Measurements from ENCODE around the gene ERBB4.

The ERBB4 gene

DNA sequence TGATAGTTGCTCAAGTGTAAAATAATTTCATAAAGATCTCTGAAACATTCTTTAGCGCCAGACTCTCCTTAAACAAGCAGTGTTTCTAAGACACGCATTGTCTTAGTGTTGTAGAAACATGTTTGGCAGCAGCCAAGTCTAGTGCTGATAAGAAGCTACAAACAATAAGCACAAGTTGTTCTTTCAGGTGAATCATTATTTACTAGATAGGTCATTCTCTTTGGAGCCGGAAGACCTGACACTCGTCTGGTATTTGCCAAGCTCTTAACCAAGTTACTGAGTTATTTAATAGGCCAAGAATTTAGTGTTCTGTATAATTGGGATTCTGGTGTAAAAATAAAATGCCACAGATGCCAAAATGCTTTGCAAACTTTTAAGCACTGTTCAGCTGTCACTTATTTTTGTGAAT lies 1130.1 kb downstream of the ERBB4 start:
- peak; percentile 90 for DNase-seq (ENCODE audit: low read depth)

DNA sequence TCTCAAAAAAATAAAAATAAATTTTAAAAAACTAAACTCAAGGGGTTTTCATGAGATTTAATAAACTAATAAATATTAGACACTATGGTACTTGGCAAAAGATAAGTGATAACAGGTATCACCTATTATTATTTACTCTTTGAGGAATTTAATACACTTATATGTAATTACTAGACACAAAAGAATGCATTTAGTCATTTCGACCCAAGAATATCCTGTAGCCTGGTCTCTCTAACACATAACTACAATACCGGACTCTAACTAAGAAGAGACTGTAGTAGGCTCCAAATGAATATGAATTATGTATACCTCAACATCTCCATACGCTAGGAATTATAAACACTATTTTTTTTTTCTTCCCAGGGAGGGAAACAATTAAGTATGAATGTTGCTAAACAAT lies 1131.5 kb downstream of the ERBB4 start:
- DNase-seq (ENCODE audit: low read depth) = no peak

DNA sequence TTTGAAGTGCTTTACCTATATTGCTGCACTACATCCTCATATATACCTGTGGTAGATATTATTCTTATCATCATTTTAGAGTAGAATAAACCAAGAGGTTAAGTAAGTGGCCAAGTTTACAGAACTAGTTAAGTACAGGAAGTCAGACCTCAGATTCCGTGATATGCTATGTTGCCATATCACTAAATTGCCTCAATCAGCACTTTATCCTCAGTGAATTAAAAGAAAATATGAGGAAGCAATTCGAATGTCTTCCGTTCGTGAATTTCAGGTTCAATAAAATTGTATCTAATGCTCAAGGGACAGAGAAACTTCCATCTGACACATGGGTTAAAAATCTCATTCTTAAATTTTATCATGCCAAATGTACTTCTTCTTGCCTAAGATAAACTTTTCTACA lies 1133.6 kb downstream of the ERBB4 start:
- DNase-seq (ENCODE audit: low read depth) = no peak

DNA sequence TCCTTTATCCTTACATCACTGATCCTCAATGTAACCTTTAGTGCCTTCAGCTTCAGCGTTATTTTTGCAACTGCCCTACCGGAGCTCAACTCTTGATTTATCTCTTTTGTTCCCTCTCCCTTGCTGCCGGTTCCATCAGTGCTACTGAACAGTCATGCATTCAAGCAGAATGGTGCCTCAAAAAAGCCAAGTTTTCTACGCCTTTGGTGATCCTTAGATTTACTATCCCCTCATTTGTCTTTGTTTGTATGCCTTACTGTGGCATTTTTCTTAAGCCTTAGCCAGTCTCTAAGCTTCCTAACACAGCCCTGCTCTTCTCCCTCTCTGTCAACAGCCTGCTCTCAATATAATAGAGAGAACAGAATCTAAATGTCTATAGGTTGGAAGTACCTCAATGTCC lies 1134.5 kb downstream of the ERBB4 start:
- no peak for DNase-seq (ENCODE audit: low read depth)

DNA sequence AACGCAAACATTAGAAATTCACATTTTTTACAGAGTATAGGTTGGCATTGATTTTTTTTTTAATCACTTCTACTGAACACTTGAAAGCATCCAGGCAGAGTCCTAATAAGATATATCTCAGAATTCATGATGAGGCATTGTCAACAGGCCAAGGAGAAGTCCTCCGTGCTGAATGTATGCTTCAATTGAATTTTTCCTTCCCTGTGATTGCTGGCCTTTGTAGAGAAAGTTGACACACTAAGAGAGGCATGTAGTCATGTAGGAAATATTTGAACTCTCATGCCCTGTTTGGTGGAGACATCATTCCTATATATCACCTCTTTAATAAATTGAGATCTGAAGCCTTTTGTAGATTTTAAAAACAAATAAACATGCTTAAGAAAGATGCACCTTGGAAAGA lies 1137.3 kb downstream of the ERBB4 start:
- peak; percentile 12 for DNase-seq (ENCODE audit: low read depth)

DNA sequence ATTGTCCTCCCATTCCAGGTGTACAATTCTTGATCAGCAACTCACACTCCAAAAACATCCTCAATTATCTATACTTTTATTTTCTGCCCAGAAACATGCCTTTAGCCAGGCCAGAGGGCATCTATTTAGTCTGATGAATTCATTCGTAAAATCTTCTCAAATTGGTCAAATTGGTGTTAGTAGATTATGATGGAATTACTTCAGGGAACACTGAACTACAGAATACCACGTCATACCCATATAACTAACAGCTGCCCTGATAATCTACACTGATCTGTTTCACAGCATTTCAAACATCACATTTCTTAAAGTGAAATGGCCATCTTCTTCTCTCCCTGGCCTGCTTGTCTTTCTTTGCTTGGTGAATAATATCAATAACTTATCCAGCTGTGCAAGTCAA lies 1140.8 kb downstream of the ERBB4 start:
- DNase-seq (ENCODE audit: low read depth) = no peak

DNA sequence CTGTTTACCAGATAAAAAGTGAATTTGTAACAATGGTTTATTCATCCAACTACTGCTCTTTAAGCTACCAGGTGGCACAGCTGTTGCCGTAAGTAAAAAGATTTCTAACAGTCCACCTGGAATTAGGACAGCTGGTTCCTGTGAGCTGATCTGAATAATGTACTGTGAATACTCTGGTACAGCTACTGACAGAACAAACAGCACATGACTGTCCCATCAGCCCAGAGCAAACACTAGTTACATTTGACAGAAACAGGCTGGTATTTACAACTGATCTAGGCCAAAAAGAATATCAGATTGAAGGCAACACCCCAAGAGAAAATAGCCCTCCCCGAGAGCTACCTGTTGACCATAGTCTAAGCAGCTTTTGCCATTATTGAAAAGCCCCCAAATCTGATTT lies 1141.8 kb downstream of the ERBB4 start:
- DNase-seq (ENCODE audit: low read depth) = no peak

DNA sequence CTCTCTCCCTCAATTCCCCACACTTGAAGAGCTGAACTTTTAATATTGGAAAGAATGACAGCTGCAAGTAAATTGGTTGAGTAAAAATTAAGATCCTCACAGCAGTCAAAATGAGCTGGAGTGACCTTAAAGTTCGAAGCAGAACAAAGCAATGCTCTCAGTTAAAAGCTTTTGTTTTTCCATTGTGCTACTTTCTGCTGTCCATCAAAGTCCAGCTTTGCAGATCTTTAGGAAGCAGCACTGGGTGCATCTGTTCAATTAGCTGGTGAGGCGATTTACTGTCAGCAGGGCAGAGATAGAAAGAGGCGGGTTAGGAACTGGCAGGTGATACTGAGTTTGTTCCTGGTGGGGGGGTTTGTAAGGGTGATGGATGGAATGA lies 1147.4 kb downstream of the ERBB4 start:
- no peak for DNase-seq (ENCODE audit: low read depth)

DNA sequence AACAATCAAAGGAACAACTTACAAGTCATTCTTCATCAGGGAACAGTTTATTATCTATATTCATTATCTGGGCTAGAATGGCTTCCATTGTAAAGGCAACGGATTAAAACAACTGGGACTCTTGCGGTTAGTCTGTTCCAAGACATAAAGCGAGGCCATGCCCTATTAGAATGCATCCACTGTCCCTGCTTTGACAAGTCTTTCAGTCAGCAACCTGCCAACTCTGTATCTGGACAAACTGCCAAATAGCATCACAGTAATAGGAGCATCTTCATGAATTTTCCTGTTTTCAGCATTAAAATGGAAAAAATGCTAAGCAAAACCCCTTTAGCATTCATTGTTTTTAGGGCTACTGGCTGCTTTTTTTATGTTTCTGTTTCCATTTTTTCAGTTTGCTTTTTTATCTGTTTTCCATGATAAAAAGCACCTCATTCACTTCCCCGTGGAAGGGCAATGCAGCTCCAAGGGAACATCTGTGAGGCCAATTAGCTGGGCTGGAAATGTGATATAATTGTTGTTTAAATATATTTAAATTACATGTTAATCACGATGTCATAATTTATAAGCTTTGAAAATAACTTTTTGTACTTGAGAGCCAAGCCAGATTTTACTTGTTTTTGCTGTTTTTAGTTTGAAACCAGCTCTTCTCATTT lies 1147.9 kb downstream of the ERBB4 start:
- DNase-seq (ENCODE audit: low read depth) = no peak

DNA sequence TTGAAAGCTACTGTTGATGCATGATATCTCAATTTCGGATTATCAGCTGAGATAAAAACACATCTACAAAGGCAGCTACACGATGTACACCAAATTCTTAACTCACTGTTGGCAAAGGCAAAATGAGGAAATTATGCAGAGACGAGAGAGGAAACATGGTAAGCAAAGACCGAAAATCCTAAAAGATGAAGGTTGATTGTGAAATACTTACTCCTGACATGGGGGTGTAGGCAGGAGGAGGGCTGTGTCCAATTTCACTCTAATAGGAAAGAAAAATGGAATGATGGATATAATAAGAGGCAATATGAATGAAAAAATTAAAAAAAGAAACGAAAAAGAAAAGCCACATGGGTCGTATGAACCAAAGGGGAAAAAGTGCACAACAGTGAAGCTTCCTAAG lies 1150.9 kb downstream of the ERBB4 start:
- no peak for DNase-seq (ENCODE audit: low read depth)

DNA sequence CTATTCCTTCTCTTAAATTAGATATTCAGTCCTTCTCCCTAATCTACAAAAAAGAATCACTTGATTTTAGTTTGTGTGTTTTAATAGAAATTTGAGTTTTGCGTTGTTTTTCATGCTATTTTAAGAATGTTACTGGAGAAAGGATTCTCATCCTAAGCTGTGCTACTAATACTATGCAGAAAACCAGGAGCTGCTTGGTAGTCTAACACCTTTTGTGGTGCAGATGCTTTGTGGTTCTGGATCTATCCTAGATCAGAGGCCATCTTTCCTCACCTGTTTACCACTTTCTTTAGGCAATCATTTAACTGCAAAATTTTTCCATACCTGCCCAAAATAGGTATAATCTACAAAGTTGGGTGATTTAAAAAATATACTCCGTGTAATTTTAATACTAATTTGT lies 1158.6 kb downstream of the ERBB4 start:
- no peak for DNase-seq (ENCODE audit: low read depth)

DNA sequence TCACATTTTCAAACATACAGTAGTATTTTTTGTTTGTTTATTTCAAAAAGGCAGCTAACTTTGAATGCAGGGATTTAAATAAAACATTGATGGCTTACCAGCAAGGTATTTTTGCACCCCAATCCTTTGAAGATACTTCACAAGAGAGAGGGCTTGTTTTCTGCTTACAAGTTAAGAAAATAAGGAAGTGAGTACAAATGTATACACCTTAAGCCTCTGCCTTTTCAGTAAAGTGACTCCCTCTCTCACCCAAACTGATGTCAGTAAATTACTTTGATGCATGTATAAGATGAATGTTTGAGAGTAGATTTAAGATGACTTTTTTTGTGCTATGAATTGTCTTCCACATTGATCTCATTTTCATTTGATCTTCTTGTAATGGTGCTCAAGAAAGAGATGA lies 1162.2 kb downstream of the ERBB4 start:
- no peak for DNase-seq (ENCODE audit: low read depth)

DNA sequence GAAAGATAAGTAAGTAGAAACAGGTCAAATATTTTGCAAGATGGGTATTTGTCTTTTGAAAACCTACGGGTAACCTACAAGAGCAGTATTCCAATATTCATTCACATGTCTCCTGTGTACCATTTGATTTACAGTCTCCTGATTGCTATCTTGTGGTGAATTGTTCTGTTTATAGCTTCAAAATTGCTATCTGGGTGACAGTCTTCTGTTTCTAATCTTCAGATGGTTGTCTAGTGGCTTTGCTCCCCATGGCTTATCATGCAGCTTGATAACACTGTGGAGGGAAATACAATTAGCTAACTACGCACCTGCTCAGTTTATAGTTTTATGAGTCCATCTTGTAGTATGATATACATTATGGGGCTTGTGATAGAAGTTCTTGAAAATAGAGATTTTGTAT lies 1165.4 kb downstream of the ERBB4 start:
- no peak for DNase-seq (ENCODE audit: low read depth)

DNA sequence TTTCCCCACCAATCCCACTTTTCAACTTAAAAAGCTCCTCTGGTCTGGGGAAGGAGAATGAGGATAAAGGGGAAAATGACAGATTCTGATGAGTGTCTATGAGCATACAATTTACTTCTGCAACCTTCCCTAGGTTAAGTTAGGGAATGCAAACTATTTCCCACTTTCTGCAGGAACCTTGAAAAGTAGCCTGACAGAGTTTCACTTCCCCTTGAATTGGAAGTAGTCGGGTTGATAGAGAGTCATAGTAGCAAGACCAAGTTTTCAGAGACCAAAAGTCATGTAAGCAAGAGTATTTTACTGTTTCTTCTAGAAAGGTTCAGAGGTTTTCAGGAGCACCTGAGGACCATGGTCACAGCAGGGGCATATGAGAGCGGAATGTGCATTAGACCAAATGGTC lies 1167.1 kb downstream of the ERBB4 start:
- no peak for DNase-seq (ENCODE audit: low read depth)

DNA sequence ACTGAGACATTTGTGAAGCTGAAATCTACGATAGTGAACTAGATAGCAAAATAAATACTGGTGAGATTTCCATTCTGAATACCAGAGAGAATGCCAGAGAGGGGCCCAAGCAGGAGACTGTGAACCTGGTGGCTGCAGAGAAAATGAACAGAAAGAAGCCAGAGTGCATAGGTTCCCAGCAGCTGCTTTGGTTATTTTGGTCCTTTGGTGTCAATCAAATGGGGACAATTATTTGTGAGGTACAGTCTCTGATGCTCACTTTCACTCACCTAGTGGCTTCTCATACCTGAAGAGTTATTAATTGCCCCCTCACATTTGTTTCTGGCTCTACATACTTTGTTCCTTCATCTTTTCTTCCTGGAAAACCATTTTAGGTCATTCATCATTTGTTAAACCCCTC lies 1170.1 kb downstream of the ERBB4 start:
- no peak for DNase-seq (ENCODE audit: low read depth)

DNA sequence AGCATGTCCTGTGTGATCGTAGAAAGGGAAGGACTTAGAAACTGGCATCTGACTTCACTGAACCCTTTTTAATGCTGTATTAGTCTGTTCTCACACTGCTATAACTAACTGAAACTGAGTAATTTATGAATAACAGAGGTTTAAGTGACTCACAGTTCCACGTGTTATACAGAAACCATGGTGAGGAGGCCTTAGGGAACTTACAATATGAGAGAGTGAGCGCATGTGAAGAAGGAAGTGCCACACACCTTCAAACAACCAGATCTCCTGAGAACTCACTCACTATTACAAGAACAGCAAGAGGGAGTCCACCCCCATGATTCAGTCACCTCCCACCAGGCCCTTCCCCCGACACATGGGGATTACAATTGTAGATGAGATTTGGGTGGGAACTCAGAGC lies 1170.9 kb downstream of the ERBB4 start:
- peak; percentile 63 for DNase-seq (ENCODE audit: low read depth)

DNA sequence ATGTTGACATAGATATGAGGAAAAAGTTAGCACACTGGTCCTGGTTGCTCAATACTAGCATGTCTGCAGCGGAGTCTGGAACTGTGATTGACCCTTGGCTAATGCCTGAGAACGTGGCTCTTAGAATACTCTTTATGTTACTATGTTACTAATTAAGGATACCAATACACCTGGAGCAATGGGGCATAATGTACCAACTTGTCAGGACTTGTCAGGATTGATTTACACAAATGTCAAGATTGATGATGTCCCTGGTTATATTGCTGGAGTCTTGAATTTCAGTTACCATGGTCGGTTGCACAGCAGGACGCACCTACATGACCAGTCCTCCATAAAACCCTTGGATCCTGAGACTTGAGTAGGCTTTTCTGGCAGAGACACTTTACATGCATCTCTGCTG lies 1171.3 kb downstream of the ERBB4 start:
- DNase-seq (ENCODE audit: low read depth) = peak; percentile 7

DNA sequence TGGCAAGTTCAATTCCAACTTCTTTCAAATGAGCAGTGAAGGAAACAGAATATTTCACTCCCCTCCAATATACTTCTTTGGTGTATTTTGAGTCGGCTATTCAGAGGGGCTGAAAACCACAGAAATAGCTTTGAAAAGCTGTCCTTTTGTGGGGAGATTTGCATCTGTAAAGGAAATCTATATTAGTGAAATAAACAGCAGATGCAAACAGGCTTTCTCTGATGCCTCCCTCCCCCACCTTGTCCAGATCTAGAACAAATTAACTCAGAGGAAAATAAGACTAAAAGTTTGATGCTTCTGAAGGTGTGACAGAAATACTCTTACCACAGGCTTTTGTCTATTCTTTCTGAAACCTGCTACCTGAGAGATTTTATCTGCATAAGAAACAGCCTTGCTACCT lies 1173.7 kb downstream of the ERBB4 start:
- no peak for DNase-seq (ENCODE audit: low read depth)

DNA sequence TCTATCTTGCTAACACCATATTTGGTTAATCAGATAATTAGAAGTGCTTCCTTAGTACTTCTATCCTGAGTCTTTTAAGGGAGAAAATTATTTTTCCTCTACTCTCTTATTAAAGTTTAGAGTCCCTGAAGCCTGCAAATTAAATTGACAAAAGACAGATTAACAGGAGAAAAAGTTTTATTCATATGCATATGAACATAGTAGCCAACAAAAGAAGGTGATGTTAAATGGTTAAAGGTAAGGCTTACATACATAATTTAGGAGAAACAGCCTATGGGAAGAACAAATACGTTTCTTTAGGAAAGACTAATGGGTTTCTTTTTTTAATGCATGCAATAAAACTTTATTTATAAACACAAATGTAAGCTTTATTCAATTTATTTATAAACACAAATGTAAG lies 1177.2 kb downstream of the ERBB4 start:
- DNase-seq (ENCODE audit: low read depth) = no peak

DNA sequence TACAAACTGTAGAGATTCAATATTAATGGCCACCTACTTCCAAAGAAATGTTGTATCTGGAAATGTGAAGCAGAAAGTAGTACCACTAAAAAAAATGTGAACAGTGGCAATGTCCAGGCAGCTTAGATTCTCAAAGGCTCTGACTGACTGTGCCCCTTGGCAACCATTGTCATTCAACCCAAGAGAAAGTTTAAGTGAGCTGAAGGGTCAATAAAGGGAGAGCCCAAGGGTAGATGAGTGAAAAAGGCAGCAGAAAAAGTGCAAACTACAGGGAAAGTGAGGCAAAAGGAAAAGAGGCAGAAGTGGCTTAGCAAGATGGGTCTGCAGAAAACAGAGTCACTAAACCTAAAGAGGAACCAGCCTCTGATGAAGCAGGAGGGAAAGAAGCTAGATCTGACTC lies 1179.3 kb downstream of the ERBB4 start:
- DNase-seq (ENCODE audit: low read depth) = no peak

DNA sequence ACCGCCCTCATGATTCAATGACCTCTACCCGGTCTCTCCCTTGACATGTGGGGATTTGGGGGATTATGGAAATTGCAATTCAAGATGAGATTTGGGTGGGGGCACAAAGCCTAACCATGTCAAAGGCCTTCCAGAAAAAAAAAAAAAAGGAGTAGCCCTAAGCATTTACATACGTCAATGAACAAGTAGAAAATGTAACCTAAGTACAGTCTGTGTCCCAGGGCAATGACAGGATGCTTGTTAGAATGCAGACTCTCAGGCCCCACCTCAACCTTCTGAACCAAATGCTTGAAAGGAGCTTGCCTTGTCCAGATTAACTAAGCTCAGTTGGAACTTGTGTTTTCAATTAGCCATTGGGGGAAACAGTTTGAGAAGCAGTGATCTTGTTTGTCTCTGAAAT lies 1180.1 kb downstream of the ERBB4 start:
- DNase-seq (ENCODE audit: low read depth) = no peak

DNA sequence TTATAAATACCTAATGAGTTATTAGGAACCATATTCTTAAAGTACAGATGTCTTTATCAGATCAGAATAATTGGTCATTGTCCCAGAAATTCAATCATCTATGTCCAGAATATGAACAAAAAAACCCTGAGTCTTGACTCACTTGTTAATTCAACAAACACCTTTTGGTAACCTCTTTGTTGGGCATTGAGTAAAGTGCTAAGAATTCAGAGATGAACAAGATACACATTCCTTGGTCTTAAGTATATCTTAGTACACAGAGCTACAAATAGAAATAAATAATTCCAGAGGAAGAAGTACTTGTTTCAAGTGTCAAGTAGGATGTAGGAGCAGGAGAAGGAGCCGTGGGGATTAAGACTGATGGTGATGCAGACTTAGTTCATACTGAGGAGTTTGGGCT lies 1184.1 kb downstream of the ERBB4 start:
- DNase-seq (ENCODE audit: low read depth) = no peak

DNA sequence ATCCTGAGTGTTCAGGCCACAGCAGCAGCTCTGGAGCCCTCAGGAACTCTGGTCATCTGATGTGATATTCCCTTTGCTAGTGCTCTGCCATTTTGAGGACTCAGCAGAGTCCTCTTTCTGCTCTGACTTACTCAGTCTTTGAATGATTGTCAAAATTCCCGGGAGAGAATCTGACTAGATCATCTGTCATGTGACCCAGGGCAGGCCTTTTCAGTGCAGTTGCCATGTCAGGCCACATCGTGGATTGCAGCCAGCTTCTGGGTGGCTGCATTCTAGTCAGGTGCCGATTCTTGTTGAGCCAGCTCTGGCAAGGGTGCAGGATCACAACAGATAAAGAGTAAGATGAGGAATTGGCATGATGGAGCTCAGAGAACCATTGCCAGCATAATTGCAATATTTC lies 1186.6 kb downstream of the ERBB4 start:
- no peak for DNase-seq (ENCODE audit: low read depth)

DNA sequence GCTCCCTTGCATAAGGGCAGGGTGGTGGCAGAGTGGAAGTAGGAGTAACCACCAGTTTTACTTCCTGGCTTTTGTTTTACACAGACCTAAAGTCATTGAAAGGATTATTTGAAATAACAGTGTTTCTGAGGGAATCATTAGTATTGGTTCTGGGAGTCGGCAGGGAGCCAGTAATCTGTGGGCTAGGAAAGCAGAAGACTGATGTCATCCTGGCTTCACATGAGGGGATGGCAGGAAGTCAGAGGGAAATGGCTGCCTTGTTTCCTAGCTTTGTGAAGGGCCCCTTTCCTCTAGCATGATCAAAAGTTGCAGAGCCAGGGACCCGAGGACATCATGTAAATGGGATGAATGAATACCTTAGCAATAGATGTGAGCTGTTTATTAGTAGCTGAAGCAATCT lies 1189.6 kb downstream of the ERBB4 start:
- DNase-seq (ENCODE audit: low read depth) = no peak

DNA sequence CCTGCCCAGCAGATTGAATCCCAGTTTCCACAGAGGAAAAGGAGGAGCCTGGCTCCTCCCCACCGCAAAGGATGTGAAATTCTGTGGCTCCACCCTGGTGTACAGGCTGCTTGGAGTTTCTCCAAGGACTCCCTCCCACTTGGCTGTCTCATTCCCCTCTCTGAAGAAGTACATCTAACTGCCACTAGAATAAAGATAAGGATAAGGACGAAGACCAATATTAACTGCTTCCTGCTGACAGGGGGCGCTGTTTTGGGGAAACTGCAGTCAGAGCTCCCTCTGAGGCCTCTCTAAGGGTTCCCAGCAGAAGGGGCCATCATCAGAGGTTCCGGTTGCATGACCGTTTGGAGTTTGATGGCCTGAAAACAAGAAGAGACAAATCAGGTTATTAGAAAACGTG lies 1191.3 kb downstream of the ERBB4 start:
- no peak for DNase-seq (ENCODE audit: low read depth)
